HEK293 (cell line): ENCODE data around the gene FMO2.

ENCODE experiments used
- CTCF ChIA-PET: fragments of 350-600 bp; formaldehyde crosslinking; extraction: SDS; loops from one replicate; lab custom pipeline; 2021; ENCODE audit warnings: antibody characterized with exemption; lab: Yijun Ruan, JAX
- POLR2A ChIA-PET: fragments of 300-600 bp; formaldehyde crosslinking; extraction: SDS; loops from one replicate; lab custom pipeline; 2020; ENCODE audit warnings: antibody characterized with exemption, inconsistent platforms; lab: Yijun Ruan, JAX
- H3K27ac ChIP-seq: fragments of 200-500 bp; sonication (Bioruptor generic); 2 replicates; pipeline ENCODE4 v1.5.1; 2014; ENCODE audit warnings: low read depth, low read length, control low read depth, inconsistent platforms; ENCODE audit errors: extremely low read depth
- H3K36me3 ChIP-seq, 2 experiments: fragments of 200-500 bp in 1 of 2; sonication (Bioruptor generic) in 1 of 2; 1 replicate in 1 of 2; 2 replicates in 1 of 2; pipeline ENCODE4 v1.5.1; 2014 to 2017; ENCODE audit warnings: inconsistent platforms in 2 of 2, low read length in 2 of 2; ENCODE audit not compliant: control insufficient read depth in 2 of 2, insufficient read depth in 1 of 2
- H3K4me1 ChIP-seq: fragments of 200-500 bp; sonication (Bioruptor generic); 2 replicates; pipeline ENCODE4 v1.5.1; 2014; ENCODE audit warnings: mild to moderate bottlenecking, low read length, inconsistent platforms; ENCODE audit not compliant: control insufficient read depth, insufficient read depth
- H3K4me3 ChIP-seq: 2 replicates; pipeline ENCODE4 v1.5.1; 2011; ENCODE audit warnings: low read depth, mild to moderate bottlenecking, control low read depth, low read length, moderate library complexity
- H3K9me3 ChIP-seq: fragments of 200-500 bp; sonication (Bioruptor generic); 2 replicates; pipeline ENCODE4 v1.5.1; 2014; ENCODE audit warnings: low read depth, low read length, inconsistent platforms; ENCODE audit not compliant: control insufficient read depth, insufficient read depth
- HIC1 ChIP-seq: fragments of 450-650 bp; formaldehyde crosslinking; IDR thresholded peaks from 2 replicates; pipeline ENCODE4 v1.5.1; 2016; ENCODE audit warnings: missing biosample characterization, missing genetic modification characterization
- PRDM6 ChIP-seq: fragments of 450-650 bp; formaldehyde crosslinking; IDR thresholded peaks from 2 replicates; pipeline ENCODE4 v1.5.1; 2017; ENCODE audit warnings: missing biosample characterization, missing genetic modification characterization
- RBAK ChIP-seq: fragments of 450-650 bp; formaldehyde crosslinking; IDR thresholded peaks from 2 replicates; pipeline ENCODE4 v1.5.1; 2016; ENCODE audit warnings: missing biosample characterization, missing genetic modification characterization
- TRIM28 ChIP-seq: IDR thresholded peaks from 2 replicates; pipeline ENCODE4 v1.6.1; 2011; ENCODE audit warnings: low read length, control low read depth, borderline replicate concordance
- WT1 ChIP-seq: fragments of 450-650 bp; formaldehyde crosslinking; IDR thresholded peaks from 2 replicates; pipeline ENCODE4 v1.5.1; 2016; ENCODE audit warnings: missing biosample characterization, missing genetic modification characterization
- ZBTB10 ChIP-seq: fragments of 450-650 bp; formaldehyde crosslinking; IDR thresholded peaks from 2 replicates; pipeline ENCODE4 v1.5.1; 2016; ENCODE audit warnings: missing biosample characterization, missing genetic modification characterization
- ZBTB26 ChIP-seq: fragments of 450-650 bp; formaldehyde crosslinking; optimal IDR thresholded peaks from 2 replicates; pipeline ENCODE3; 2016; ENCODE audit warnings: missing biosample characterization, mild to moderate bottlenecking, missing genetic modification characterization
- ZBTB7A ChIP-seq: fragments of 450-650 bp; formaldehyde crosslinking; IDR thresholded peaks from 2 replicates; pipeline ENCODE4 v1.5.1; 2016; ENCODE audit warnings: low read depth, missing biosample characterization, missing genetic modification characterization
- ZNF221 ChIP-seq: fragments of 450-650 bp; formaldehyde crosslinking; IDR thresholded peaks from 2 replicates; pipeline ENCODE4 v1.5.1; 2017; ENCODE audit warnings: missing biosample characterization, missing genetic modification characterization, borderline replicate concordance
- ZNF423 ChIP-seq: fragments of 450-650 bp; formaldehyde crosslinking; IDR thresholded peaks from 2 replicates; pipeline ENCODE4 v1.5.1; 2016; ENCODE audit warnings: missing biosample characterization, missing genetic modification characterization
- ZNF513 ChIP-seq: fragments of 450-650 bp; IDR thresholded peaks from 2 replicates; pipeline ENCODE4 v1.5.1; 2018; ENCODE audit warnings: missing biosample characterization, missing genetic modification characterization
- ZNF529 ChIP-seq: fragments of 450-650 bp; formaldehyde crosslinking; IDR thresholded peaks from 2 replicates; pipeline ENCODE4 v1.5.1; 2017; ENCODE audit warnings: missing genetic modification characterization, missing biosample characterization; ENCODE audit not compliant: insufficient replicate concordance
- ZNF561 ChIP-seq: fragments of 450-650 bp; IDR thresholded peaks from 2 replicates; pipeline ENCODE4 v1.5.1; 2018; ENCODE audit warnings: missing biosample characterization, missing genetic modification characterization, borderline replicate concordance
- ZNF645 ChIP-seq: fragments of 450-650 bp; formaldehyde crosslinking; IDR thresholded peaks from 2 replicates; pipeline ENCODE4; 2016; ENCODE audit warnings: missing biosample characterization, missing genetic modification characterization
- ZNF654 ChIP-seq: fragments of 450-650 bp; formaldehyde crosslinking; IDR thresholded peaks from 2 replicates; pipeline ENCODE4 v1.5.1; 2016; ENCODE audit warnings: low read depth, missing biosample characterization, missing genetic modification characterization
- ZNF830 ChIP-seq: fragments of 450-650 bp; IDR thresholded peaks from 2 replicates; pipeline ENCODE4 v1.5.0; 2018; ENCODE audit warnings: missing biosample characterization, missing genetic modification characterization, low read depth, mild to moderate bottlenecking, moderate library complexity

FMO2 gene

GRCh38 chr1:171177261-171177660, 7.8 kb upstream of the FMO2 start:
- TF ChIP-seq ZBTB10 (tag by site-specific recombination), result no peak
- TF ChIP-seq ZNF221 (tag by site-specific recombination), result no peak
- no peak for TF ChIP-seq ZBTB26
- TF ChIP-seq ZNF529 (tag by site-specific recombination), result no peak
- no peak for TF ChIP-seq ZNF654 (tag by site-specific recombination)
- TF ChIP-seq ZBTB7A (tag by site-specific recombination), result no peak
- Histone ChIP-seq H3K4me1 (0 out of 2 replicates have a peak, but pooled peaks cover 2% of the 10 kb centered on the region), H3K36me3 (no peaks in the 10 kb centered on the region), H3K9me3 (no peaks in the 10 kb centered on the region), H3K4me3 (no peak overlapping the region), H3K27ac (no peak overlapping the region)
- ChIA-PET CTCF (no interaction called here), POLR2A (no interaction called here)

GRCh38 chr1:171179318-171180227, 5.5 kb upstream of the FMO2 start:
- Histone ChIP-seq H3K4me1 (0 out of 2 replicates have a peak, but pooled peaks cover 2% of the 10 kb centered on the region), H3K27ac (no peak overlapping the region), H3K36me3 (no peaks in the 10 kb centered on the region), H3K4me3 (no peak overlapping the region), H3K9me3 (no peaks in the 10 kb centered on the region)
- POLR2A ChIA-PET, result no interaction called here
- CTCF ChIA-PET, result interaction anchor here (1.4 kb wide), 1 partner anchor 10 kb away, joined by 4 read pairs; no protein-coding TSS in a partner anchor
- TF ChIP-seq RBAK (no peak), PRDM6 (tag by site-specific recombination) (0 out of 2 replicates have a peak, but pooled peaks have one; percentile 33), HIC1 (tag by site-specific recombination) (no peak), ZNF561 (tag by site-specific recombination) (no peak), ZNF830 (tag by site-specific recombination) (no peak), ZNF423 (tag by site-specific recombination) (no peak), ZNF513 (no peak), TRIM28 (no peak), ZNF645 (tag by site-specific recombination) (no peak), WT1 (tag by site-specific recombination) (peak; percentile 94)
